ENCODE data around the gene HNRNPLL. TPM values are rescaled to one million over a fixed set of nuclear protein-coding genes. Genes with fewer than 3 reads are reported as not detected.

HNRNPLL gene
- total and polyA plus RNA-seq, 2 of the 8 experiments (the other 6 are each of a cell fraction or from before 2014, with no cell fraction given) = 18.6 to 69.3 TPM

GRCh38 chr2:38601463-38602135 lies 1.1 kb downstream of the HNRNPLL start (continued):
- TF ChIP-seq CHD7 (IDR thresholded peaks at IDR 0.05; ENCODE audit: insufficient replicate concordance, low read length) = peak; percentile 34
- TF ChIP-seq SIN3A (conservative IDR thresholded peaks at IDR 0.05 in 1 of 2, IDR thresholded peaks at IDR 0.05 in 1 of 2; ENCODE audit: low read depth in 1 of 2, low read length in 2 of 2) = peak in 1 of 2 experiments; percentile 14; a peak in 1 of 4 replicates
- TF ChIP-seq RFX5 (IDR thresholded peaks at IDR 0.05; ENCODE audit: borderline replicate concordance, low read depth, low read length) = no peak
- no peak for TF ChIP-seq SP4 (IDR thresholded peaks at IDR 0.05; ENCODE audit: low read length)
- no peak for TF ChIP-seq YY1 (IDR thresholded peaks at IDR 0.05; ENCODE audit: low read depth, low read length)
- TF ChIP-seq TEAD4 (IDR thresholded peaks at IDR 0.05; ENCODE audit: low read depth, low read length) = 0 out of 2 replicates have a peak, but pooled peaks have one; percentile 51

Measured in H1 (cell line).